Hypothalamus (tissue), 51 donors: ENCODE measurements around the gene TNNT2.

ENCODE experiments used
- DNase-seq, 51 donors: peaks; one replicate each; lab custom pipeline; 2025; lab: John Stamatoyannopoulos, UW

The TNNT2 gene

GRCh38 chr1:201377611-201378092, at the start of gene TNNT2:
TSS of gene TNNT2 (minus strand) at chr1:201377680. CDS start at chr1:201373254, 4,426 bp downstream.
- peak in 1 of 51 donors; percentile 23 for DNase-seq

- no peak for DNase-seq
Observed at GRCh38 chr1:201426479-201427310, 49.2 kb upstream of the TNNT2 start.

GRCh38 chr1:201424146-201424545, 46.7 kb upstream of the TNNT2 start:
- DNase-seq: no peak

GRCh38 chr1:201423655-201424054, 46.2 kb upstream of the TNNT2 start:
- no peak for DNase-seq

- DNase-seq: no peak
Observed at GRCh38 chr1:201422436-201423030, 45.1 kb upstream of the TNNT2 start.

GRCh38 chr1:201422026-201422425, 44.5 kb upstream of the TNNT2 start:
- no peak for DNase-seq

GRCh38 chr1:201421041-201421440, 43.6 kb upstream of the TNNT2 start:
- DNase-seq: no peak

- DNase-seq: no peak
Observed at GRCh38 chr1:201420608-201421002, 43.1 kb upstream of the TNNT2 start.

GRCh38 chr1:201419746-201420607, 42.5 kb upstream of the TNNT2 start:
- no peak for DNase-seq

GRCh38 chr1:201419256-201419655, 41.8 kb upstream of the TNNT2 start:
- DNase-seq: no peak

GRCh38 chr1:201418461-201418860, 41.0 kb upstream of the TNNT2 start:
- no peak for DNase-seq

- no peak for DNase-seq
Observed at GRCh38 chr1:201414051-201414738, 36.7 kb upstream of the TNNT2 start.

GRCh38 chr1:201411292-201411691, 33.8 kb upstream of the TNNT2 start:
- DNase-seq: no peak

GRCh38 chr1:201409440-201409839, 32.0 kb upstream of the TNNT2 start:
- DNase-seq: no peak

GRCh38 chr1:201408834-201409200, 31.3 kb upstream of the TNNT2 start:
- no peak for DNase-seq

GRCh38 chr1:201408176-201408833, 30.8 kb upstream of the TNNT2 start:
- peak in 44 of 51 donors; percentile 3 to 78 (median 30) for DNase-seq

- DNase-seq: no peak
Observed at GRCh38 chr1:201406831-201407406, 29.4 kb upstream of the TNNT2 start.

GRCh38 chr1:201405484-201405831, 28.0 kb upstream of the TNNT2 start:
- DNase-seq: no peak

- no peak for DNase-seq
Observed at GRCh38 chr1:201404722-201405483, 27.4 kb upstream of the TNNT2 start.
